ENCODE measurements around the gene EHD3. TPM values are rescaled to one million over a fixed set of nuclear protein-coding genes. Genes with fewer than 3 reads are reported as not detected.

The EHD3 gene
- total RNA-seq, 1 experiment from 2014 or later: 1.9 TPM

DNA sequence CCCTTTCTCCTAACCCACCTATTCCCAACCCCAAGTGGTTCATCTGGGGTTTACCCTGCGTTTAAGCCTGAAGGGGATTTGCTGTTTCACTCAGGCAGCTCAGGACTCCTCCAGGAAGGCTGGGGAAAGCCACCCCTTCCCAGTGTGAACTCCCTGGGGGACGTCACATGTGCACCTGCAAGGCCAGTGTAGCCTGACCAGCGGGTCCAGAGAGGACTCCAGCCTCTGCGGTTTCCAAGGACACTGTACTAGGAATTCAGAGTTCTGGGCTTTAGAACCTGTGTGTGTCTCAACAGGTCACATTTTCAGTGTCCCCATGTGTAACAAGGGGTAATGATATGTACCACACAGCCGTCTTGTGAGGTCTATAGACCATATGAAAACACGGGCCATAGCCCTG, 17.9 kb downstream of the EHD3 start:
- CTCF ChIA-PET: no interaction called here
- TF ChIP-seq, protein P1, sequence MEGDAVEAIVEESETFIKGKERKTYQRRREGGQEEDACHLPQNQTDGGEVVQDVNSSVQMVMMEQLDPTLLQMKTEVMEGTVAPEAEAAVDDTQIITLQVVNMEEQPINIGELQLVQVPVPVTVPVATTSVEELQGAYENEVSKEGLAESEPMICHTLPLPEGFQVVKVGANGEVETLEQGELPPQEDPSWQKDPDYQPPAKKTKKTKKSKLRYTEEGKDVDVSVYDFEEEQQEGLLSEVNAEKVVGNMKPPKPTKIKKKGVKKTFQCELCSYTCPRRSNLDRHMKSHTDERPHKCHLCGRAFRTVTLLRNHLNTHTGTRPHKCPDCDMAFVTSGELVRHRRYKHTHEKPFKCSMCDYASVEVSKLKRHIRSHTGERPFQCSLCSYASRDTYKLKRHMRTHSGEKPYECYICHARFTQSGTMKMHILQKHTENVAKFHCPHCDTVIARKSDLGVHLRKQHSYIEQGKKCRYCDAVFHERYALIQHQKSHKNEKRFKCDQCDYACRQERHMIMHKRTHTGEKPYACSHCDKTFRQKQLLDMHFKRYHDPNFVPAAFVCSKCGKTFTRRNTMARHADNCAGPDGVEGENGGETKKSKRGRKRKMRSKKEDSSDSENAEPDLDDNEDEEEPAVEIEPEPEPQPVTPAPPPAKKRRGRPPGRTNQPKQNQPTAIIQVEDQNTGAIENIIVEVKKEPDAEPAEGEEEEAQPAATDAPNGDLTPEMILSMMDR (conservative IDR thresholded peaks at IDR 0.05): no peak
- no peak for TF ChIP-seq EZH2 (IDR thresholded peaks at IDR 0.05; ENCODE audit: low read depth)
- POLR2A ChIA-PET (ENCODE audit: unreplicated experiment): no interaction called here

DNA sequence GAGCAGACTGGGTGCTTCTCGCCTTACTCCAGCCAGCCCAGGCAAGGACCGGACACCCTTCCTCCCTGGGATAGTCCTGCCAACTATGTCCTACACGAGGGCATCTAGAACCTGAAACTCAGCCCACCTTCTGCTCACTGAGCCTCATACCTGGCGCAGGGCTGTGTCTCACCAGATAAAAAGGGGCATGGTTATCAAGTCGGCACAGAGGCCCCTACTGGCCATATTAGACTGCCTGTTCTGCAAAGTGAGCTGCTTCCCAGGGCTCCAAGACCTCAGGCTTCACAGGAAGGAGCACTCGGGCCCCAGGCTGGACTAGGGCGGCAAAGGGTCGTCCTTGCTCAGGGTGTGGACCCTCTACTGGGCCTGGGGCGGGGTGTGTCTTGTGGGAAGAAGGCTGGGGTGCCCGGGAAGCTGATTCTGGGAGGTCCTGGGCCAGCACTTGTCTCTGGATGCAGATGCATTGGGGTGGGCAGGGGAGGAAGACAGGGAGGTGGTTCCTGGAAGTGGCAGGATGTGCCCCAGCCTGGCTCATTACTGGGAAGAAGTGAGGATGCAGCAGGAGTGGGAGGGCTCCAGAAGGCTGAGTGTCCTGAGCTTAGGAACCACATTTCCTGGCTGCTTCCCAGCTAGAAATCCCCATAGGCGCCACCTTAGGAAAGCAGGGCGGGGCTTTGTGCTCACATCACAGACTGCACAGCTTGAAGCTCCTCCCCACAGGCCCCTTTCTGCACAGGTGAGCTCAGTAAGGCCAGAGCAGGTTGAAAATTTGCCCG, 19.6 kb downstream of the EHD3 start:
- H3K27ac ChIP-seq: no peak overlapping the region
- intact Hi-C loops (cut with micrococcal nuclease; ENCODE audit: unreplicated experiment): no loop called here
- H3K4me2 ChIP-seq: no peak overlapping the region
- H2AFZ ChIP-seq: no peak overlapping the region
- no peaks in the 10 kb centered on the region for H3K9me3 ChIP-seq (ENCODE audit: insufficient read depth, low read depth)
- no peaks in the 10 kb centered on the region for H3K4me1 ChIP-seq (replicated peaks; ENCODE audit: insufficient read depth)
- no peaks in the 10 kb centered on the region for H3K27me3 ChIP-seq (ENCODE audit: insufficient read depth, low read depth)
- DNase-seq: peak; percentile 13 to 25
- no peaks in the 10 kb centered on the region for H3K36me3 ChIP-seq (ENCODE audit: low read depth)
- H3K9me2 ChIP-seq (ENCODE audit: insufficient read depth): no peaks in the 10 kb centered on the region
- H3K4me3 ChIP-seq: no peak overlapping the region
- BruUV-seq (replicated peaks): no TSS peak
- no peaks in the 10 kb centered on the region for H3F3A ChIP-seq (ENCODE audit: insufficient read depth, low read depth)
- H4K20me1 ChIP-seq (ENCODE audit: insufficient read depth): no peaks in the 10 kb centered on the region
- ChIA-PET CTCF (no interaction called here), POLR2A (ENCODE audit: unreplicated experiment) (no interaction called here)
- no peaks in the 10 kb centered on the region for H3K79me2 ChIP-seq (ENCODE audit: low read depth)
- TF ChIP-seq, protein P1 (conservative IDR thresholded peaks at IDR 0.05): no peak
- no peak for TF ChIP-seq EZH2 (IDR thresholded peaks at IDR 0.05; ENCODE audit: low read depth)

More for the DNA sequence above, 17.9 kb downstream of the EHD3 start:
- Histone ChIP-seq H2AFZ (no peak overlapping the region), H3K36me3 (ENCODE audit: low read depth) (no peaks in the 10 kb centered on the region), H3K27me3 (ENCODE audit: insufficient read depth, low read depth) (no peaks in the 10 kb centered on the region), H3K4me2 (no peak overlapping the region), H4K20me1 (ENCODE audit: insufficient read depth) (no peaks in the 10 kb centered on the region), H3K27ac (no peak overlapping the region), H3K79me2 (ENCODE audit: low read depth) (no peaks in the 10 kb centered on the region), H3K4me1 (replicated peaks; ENCODE audit: insufficient read depth) (no peaks in the 10 kb centered on the region), H3K9me2 (ENCODE audit: insufficient read depth) (no peaks in the 10 kb centered on the region), H3K4me3 (no peak overlapping the region), H3K9me3 (ENCODE audit: insufficient read depth, low read depth) (no peaks in the 10 kb centered on the region), H3F3A (ENCODE audit: insufficient read depth, low read depth) (no peaks in the 10 kb centered on the region)
- DNase-seq: no peak
- intact Hi-C loops (cut with micrococcal nuclease; ENCODE audit: unreplicated experiment): no loop called here
- BruUV-seq (replicated peaks): no TSS peak

DNA sequence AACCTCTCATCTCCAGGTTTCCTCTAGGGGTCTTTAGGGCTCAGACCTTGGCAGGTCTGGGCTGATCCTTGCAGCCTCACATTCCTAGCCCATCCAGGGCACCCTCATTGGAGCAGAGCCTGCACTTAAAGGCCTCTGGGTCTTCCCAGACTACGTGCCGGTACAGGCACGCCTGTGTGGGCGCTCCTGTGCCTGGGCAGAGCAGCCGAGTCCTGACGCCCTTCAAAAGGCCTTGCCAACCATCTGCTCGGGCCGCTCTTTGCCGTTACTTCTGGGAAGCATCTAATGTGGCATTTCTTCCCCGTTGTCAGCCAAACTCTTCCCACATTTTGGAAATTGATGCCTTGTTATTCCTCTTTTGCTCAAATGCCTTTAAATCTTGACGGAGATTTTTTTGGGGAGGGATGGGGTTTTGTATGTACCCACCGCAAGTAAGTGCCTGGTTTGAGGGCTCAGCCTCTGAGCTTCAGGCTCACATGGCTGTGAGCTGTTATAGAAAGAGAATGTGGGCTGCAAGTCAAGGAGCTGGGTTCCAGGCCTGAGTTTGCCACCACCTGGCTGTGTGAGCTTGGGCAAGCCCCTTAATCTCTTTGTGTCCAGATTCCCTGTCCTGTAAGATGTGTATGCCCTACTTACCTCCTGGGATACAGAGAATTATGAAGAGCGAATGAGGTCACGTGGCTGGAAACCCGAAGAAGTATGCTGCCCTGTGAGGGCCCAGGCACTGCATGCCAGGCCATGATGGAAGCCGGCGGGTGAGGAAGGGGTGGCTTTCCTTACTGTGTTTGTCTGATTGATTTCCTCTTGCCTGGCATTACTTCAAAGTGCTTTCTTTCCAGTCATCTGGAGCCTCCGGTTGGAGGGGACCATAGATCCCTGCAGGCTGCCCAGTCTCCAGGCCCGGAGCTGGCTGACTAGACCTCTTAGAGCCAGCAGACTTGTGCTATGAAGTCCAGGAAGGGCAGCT, 20.6 kb downstream of the EHD3 start:
- Histone ChIP-seq H3K36me3 (ENCODE audit: low read depth) (no peaks in the 10 kb centered on the region), H3K27me3 (ENCODE audit: insufficient read depth, low read depth) (no peaks in the 10 kb centered on the region), H3F3A (ENCODE audit: insufficient read depth, low read depth) (no peaks in the 10 kb centered on the region), H3K4me1 (replicated peaks; ENCODE audit: insufficient read depth) (no peaks in the 10 kb centered on the region), H3K4me3 (no peak overlapping the region), H3K9me3 (ENCODE audit: insufficient read depth, low read depth) (no peaks in the 10 kb centered on the region), H3K4me2 (no peak overlapping the region), H4K20me1 (ENCODE audit: insufficient read depth) (no peaks in the 10 kb centered on the region), H3K79me2 (ENCODE audit: low read depth) (no peaks in the 10 kb centered on the region), H2AFZ (no peak overlapping the region), H3K9me2 (ENCODE audit: insufficient read depth) (no peaks in the 10 kb centered on the region), H3K27ac (no peak overlapping the region)
- no TSS peak for BruUV-seq (replicated peaks)
- intact Hi-C loops (cut with micrococcal nuclease; ENCODE audit: unreplicated experiment): no loop called here
- ChIA-PET POLR2A (ENCODE audit: unreplicated experiment) (no interaction called here), CTCF (no interaction called here)
- no peak for TF ChIP-seq EZH2 (IDR thresholded peaks at IDR 0.05; ENCODE audit: low read depth)
- TF ChIP-seq, protein P1 (conservative IDR thresholded peaks at IDR 0.05): no peak
- DNase-seq: peak in 1 of 2 experiments; percentile 1
